Dedifferentiated amniotic fluid mesenchymal stem cell (primary cell): ENCODE data around the gene GALNT15.

Experiments
- DNase-seq: peaks from one replicate; pipeline ENCODE4 v3.0.0-alpha.2; 2016; ENCODE audit errors: extremely low spot score

The GALNT15 gene

DNA sequence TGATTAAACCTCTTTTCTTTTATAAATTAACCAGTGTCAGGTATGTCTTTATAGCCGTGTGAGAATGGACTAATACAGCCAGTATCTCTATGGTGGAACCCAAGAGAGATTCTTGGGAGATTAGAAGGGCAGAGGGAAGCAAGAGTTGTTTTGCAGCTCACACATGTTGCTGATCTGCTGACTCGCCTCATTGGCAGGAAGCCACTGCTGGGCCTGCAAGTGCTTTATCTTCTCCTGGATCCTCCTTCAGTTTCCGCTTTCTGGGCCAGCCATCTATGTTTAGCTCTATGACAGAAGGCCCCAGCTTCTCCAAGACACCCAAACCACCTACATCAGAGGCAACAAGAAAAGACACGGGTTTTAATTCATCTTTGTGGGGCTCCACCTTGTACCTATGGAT, 23.4 kb upstream of the GALNT15 start:
- DNase-seq, result peak; percentile 58

DNA sequence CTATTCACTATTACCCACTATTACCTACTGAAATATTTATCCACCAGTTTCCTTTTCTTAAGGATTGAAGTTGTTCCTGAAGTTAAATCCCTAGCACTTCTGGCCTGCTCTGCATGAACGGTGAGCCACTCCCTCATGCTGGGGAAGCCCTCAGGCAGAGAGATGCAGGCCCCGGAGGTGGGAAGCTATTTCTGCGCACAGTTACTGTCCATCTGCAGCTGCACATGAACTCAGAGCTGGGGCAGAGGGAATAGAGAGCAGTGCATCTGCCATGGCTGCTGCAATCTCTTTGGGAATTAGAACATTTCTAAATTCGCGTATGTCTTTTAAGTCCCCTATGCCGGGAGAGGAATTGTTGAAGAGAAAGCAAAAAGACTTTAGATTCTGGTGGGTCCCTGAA, 6.3 kb upstream of the GALNT15 start:
- DNase-seq, result no peak

DNA sequence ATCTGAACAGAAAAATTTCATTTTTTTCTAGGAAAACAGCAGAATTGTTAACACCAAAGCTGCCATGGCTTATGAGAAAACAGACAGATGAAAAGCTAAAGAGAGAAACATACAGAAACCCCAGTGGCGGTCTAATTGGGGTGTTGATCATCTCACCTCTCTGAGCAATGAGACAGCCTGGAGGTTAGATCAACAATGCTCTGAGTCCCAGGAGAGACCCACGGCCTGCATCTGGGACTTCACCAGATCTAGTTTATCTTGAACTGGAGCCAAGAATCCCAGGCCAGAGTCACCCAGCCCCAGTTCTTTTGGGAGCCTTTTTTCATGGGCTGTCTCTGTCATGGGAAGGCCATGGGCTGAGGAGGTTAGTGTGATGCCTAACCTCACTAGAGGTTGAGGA, 3.5 kb upstream of the GALNT15 start:
- no peak for DNase-seq

DNA sequence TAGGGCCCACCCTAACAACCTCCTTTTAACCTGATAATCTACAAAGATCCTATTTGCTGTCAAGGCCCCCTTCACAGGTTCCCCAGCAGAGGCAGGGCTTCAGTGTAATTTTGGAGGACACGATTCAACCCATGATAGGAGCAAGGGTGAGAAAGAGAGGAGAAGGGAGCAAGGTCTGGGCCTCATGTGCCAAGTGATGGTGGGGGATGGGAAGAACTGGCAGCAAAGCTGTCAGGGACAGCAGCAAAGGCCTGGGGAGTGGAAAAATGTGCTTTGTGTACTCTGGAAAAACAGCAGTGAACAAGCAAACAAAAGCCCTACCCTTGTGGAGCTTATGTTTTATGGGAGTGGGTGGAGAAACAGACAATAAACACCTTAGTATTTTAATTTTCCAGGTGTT, 2.7 kb upstream of the GALNT15 start:
- no peak for DNase-seq

DNA sequence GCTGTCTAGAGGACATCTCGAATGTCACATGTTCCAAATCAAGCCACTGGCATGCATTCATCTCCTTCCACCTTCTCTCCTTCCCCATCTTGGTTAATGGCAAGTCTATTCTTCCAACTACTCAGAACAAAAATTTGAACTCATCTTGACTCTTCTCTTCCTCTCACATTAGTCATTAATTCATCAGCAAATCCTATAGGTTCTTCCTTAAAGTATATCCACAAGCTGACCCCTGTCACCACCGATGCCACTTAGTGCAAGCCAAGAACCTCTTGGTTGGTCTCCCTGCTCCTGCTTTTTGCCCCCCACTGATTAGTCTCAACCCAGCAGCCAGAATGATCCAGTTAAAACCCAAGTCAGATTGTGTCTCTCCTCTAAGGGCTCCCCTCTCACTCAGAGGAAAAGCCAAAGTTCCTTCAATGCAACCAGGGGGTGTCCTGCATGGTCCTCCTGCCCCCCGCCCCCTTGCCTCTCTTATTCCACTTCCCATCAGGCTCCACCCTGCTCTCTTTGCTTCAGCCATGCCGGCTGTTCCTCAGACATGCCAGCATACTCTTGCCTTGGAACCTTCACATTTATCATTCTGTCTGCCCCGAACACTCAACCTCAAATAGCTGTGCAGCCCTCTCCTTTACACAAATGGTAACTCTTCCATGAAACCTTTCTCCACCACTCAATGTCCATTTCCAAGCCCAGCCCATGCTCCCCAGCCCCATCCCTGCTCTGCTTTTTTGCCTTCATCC, 1.0 kb upstream of the GALNT15 start:
- no peak for DNase-seq

DNA sequence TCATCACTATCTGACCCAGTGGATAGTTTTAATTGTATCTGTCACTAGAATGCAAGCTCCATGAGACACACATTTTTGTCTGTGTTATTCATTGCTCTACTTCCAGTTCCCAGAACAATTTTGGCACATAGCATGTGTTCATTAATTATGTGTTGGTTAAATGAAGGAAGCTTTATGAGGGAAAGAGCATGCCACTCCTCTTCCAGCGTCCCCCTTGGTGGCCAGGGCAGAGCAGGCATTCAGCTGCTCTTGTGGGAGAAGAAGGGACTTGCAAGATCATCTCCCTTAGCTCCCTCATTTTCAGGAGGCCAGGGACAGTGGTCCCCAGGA, 489 bp upstream of the GALNT15 start:
- no peak for DNase-seq

DNA sequence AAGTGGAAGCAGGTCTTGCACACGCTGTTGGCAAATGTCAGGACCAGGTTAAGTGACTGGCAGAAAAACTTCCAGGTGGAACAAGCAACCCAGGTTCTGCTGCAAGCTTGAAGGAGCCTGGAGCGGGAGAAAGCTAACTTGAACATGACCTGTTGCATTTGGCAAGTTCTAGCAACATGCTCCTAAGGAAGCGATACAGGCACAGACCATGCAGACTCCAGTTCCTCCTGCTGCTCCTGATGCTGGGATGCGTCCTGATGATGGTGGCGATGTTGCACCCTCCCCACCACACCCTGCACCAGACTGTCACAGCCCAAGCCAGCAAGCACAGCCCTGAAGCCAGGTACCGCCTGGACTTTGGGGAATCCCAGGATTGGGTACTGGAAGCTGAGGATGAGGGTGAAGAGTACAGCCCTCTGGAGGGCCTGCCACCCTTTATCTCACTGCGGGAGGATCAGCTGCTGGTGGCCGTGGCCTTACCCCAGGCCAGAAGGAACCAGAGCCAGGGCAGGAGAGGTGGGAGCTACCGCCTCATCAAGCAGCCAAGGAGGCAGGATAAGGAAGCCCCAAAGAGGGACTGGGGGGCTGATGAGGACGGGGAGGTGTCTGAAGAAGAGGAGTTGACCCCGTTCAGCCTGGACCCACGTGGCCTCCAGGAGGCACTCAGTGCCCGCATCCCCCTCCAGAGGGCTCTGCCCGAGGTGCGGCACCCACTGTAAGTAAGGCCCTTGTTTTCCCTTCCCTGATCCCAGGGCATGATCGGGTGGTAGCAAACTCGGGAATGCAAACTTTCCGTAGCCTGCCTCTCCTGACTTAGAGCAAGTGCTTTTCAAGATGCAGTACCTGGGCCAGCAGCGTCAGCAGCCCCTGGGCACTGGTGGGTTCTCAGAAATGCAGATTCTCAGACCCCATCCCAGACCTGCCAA, 759 bp downstream of the GALNT15 start:
- no peak for DNase-seq

DNA sequence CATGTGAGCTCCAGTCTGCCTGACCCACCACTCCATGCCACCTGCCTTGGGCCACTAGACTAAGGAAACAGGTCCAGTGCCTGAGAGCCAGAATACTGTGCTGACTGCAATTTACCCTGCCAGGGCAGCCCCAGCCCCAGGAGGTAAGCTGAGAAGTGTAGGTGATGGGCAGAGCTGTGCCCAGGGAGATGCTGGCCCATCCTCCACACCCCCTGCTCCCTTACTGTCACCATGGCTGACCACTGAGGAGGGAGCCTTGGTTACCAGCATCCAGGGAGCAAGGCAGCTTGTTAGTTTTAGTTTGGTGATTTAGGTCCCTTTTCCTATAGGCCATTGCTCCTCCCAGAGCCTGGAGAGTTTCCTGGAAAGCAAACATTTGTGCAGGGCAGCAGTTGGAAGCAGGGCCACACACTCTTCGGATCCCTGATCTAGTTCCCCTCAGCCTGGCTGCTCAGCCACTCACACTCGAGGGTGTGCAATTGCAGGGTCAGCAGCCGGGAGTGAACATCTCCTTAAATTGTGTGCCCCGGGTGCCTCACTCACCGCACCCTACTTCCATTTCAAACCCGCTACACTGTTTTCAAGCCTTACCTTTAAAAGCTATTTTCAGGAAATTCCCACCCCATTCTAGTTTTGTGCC, 2.0 kb downstream of the GALNT15 start:
- DNase-seq, result no peak

DNA sequence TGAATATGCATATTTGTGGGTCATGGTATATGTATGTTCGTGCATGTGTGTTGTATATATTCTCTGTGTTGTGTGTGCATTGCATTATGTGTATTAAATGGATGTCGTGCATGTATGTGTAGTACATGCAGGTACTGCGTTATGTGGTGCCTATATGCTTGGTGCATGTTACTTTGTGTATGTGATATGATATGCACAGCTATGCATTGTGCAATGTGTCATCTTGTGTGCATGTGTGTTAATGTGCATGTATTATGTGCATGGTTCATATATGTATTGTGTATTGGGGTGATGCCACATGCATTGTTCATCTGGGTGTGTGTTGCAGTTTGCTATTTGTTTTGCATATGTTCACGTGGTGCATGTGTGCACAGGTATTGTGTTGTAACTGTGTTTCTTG, 2.9 kb downstream of the GALNT15 start:
- DNase-seq, result no peak

DNA sequence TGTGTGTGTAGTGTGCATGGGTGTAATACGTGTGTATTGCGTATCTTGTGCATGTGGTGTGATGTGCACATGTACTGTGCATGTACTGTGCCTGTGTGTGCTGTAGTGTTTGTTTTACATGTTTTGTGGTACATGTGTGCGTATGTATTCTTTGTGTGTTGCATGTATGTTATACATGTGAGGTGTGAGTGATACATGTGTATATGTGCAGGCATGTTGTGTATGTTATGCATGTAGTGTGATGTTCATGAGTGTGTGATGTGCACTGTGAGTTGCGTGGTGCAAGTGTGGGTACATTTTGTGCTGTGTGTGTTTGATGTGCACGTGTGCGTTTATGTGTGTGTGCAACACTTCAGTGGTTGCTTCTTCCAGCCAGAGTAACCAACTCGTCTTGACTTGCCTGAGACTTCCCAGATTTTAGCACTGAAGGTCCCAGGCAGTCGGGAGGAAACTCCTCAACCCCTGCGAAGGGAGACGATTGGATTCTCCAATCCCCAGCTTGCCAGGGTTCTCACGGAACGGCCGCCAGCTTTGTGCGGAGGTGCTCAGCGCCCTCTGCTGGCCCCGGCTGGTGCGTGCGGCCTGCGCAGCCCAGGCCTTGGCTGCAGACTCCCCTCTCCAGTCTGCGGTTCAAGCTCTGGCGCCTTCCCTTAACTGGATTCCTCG, 3.6 kb downstream of the GALNT15 start:
- DNase-seq, result peak; percentile 49

DNA sequence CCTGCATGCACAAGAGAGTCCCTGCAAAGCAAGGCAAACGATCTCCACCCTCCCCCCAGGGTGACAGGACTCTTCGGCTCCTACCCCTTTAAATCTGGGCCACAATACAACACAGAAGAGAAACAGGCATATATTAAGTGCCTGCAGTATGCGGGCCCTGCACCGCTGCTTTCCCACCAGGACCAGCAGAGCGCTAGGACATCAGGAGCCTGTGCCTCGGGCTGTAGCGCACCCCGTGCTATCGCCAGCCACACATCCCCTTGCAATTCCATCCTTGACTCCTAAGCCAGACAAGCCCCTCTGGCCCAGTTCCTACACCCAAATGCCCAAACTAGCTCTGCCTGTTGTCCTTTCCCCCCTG, 4.1 kb downstream of the GALNT15 start:
- no peak for DNase-seq

DNA sequence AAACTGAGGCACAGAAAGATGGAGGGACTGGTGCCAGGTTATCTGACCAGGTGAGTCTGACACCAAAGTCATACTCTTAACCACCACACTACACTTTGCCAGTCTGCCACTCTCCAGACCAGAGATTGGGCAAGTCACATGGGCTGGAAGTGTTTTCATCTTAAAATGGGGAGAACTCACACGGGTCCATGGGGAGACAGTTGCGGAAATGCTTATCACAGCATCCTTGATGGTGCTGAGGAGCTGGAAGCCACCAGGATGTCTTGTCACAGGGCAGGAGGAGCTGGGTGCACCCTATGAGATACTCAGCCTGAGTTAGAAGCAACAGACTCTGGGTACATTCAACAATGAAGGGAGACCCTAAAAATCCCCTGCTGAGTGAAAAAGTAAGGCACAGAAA, 4.8 kb downstream of the GALNT15 start:
- DNase-seq, result no peak

DNA sequence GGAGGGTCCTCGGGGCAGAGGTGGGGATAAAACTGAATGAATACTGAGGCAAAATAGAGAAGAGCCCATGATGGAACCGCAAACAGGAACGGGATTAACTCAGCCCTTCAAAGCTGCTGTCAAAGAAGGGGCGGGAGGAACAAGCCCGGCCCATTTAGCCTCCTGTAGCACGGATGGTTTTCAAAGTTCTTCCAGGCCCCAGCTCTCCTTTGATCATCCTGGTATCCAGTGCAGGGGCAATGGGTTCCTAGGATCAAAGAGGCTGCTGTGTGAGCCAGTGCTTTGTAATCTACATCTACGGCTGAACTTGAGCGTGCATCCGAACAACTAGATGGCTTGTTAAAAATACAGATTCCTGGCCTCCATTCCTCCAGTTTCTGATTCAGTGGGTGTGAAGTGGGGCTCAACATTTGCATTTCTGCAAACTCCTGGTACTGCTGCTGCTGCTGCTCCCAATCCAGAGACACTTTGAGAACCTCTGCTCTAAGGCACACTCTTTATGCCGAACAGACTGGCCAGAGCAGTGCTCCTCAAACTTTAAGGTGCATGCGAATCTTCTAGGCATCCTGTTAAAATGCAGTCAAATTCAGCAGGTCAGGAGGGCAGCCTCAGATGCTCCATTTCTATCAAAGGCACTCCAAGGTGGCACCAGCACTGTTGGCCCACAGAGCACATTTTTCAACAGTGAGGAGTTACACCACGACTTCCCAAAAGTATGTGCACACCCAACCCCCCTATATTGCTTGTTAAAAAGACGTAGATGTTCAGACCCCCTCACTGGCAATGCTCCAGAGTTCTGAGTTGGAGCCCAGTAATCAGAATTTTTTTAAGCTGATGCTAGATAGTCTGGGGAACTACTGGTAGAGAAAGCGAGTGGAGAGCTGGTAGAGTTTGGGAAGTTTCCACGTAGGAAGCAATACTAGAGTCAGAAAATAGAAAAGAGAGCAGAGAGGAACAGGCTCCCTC, 5.6 kb downstream of the GALNT15 start:
- DNase-seq, result no peak

DNA sequence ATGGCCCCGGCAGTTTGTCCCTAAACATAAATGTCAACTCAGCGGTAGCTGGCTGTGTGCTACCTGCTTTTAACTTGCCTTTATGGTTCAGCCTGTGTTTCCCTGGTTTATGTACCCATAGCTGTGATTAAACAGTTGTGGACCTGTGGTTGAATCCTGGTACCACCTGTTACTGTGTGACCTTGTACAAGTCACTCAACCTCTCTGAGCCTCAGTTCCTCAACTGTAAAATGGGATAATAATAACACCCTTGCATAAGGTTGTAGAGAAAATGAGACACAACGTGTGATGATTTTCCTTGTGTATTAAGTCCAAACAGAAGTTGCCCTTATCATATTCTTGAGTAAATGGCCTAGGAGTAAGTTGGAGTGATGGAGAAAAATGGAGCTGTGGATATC, 6.3 kb downstream of the GALNT15 start:
- DNase-seq, result no peak

DNA sequence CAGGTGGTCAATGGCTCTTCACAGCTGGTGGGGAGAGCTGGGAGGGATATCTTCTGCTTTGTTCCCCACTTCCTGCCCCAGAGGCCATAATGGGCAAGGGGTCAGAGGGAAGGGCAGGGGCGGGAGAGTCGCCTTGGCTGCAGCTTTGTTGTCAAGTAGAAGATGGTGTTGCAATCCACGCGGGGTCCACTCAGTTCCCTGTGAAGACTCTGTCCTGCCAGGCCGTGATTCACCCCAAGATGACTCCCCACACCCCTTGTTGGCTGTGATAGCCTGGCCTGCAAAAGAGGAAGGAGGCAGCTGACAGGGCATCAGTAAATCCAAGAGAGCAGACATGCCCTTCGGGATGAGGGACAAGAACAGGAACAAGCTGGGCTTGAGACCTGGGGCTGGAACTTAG, 6.9 kb downstream of the GALNT15 start:
- DNase-seq, result no peak

DNA sequence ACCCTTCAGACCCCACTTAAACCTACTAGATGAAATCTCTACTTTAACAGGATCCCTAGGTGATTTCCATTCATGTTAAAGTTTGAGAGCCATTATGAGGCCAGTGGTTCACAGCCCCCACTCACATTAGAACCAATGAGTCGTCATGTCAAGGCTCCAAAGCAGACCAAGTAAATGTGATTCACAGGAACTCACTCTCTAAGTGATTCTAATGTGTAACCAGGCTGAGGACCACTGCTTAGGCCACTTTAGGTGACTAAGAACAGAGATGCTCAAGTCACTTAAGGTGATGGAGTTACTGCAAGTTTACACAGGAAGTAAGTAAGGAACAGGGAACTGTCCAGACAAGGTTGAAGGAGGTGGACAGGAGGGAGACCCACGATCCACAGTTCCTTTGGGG, 7.7 kb downstream of the GALNT15 start:
- no peak for DNase-seq

DNA sequence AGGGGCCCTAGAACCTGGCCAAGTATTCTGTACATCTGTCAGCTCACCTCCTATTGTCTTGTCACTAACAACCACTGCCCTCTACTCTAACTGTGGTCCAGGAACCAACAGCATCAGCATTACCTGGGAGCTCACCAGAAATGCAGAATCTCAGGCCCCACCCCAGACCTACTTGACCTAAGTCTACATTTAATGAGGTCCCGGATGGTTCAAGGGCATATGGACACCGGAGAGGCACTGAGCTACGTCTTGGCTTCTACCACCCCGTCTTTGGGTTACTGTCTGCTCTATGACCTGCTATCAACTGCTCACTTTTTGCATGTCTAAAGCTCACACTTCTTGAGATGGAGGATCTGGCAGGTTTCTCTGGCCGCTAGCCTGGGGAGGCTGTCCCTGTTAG, 8.1 kb downstream of the GALNT15 start:
- no peak for DNase-seq

DNA sequence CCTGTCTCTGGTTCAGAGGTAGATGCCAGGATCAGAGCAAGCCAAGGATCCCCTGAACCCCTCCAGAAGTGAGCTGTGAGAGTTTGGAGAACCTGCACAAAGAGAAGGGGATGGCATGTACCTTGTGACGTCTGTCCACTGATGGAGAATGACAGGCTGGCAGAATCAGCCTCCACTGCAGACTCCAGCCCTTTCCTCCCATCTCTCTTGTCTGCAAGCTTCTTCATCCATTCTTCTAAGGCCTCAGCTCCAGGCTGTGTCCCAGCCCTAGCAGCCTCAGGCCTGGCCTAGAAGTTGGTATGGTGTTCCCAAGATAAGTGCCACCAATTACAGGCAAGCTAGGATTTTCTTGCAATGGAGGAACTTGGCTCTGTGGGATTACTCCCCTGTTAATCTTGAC, 8.6 kb downstream of the GALNT15 start:
- DNase-seq, result no peak

DNA sequence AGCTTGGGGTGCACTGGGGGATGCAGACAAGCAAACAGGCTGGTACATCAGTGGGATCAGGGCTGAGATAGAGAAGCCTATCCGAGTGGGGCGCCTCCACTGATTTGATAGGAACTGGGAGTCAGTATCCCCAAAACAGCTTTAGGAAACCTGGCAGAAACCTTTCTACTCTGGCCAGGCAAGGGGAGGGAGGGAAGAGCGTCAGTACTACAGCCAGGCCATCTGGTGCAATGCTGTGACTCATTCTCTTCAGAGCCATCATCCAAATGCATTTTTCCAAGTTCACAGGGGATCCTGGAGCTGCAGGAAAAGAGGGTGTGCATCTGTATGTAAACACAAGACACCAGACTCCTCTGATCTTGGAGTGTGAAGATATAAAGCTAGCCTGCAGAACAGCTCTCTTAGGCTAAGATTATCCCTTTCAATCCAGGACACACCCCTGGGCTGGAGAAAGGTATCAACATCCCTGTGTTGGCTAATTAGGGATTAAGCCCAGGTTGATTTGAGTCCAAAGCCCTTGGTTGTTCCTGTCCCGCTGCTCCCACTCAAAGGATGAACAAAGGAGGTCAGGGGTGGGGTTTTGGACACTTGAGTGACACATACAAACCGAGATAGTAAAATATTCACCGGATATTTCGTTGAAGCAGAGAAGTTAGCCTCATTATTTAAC, 9.3 kb downstream of the GALNT15 start:
- DNase-seq, result peak; percentile 51

DNA sequence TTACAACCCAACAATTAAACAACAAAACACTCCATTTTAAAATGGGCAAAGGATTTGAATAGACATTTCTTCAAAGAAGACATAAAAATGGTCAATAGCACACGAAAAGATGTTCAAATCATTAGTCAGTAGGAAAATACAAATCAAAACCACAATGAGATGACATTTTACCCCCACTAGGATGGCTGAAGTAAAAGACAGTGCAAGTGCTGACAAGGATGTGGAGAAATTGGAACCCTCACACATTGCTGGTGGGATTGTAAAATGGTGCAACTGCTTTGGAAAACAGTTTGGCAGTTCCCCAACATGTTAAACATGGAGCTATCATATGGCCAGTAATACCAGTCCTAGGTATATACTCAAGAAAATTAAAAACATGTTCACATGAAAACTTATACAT, 11.6 kb downstream of the GALNT15 start:
- no peak for DNase-seq

DNA sequence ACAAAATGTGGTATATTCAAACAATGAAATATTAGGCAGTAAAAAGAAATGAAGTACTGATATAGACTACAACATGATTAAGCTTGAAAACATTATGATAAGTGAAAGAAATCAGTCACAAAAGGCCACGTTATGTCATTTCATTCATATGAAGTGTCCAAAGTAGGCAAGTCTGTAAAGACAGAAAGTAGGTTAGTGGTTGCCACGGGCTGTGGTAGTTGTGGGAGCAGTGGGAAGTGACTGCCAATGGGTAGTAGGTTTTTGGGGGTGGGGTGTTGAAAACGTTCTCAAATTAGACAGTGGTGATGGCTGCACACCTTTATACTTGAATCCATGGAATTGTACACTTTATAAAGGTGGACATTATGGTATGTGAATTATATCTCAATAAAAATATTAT, 12.1 kb downstream of the GALNT15 start:
- DNase-seq, result no peak
